Suprapubic skin (tissue), 4 donors: Measurements from ENCODE around the gene SF3A1. TPM values are rescaled to one million over a fixed set of nuclear protein-coding genes. Genes with fewer than 3 reads are reported as not detected.

ENCODE experiments used
- DNase-seq, 2 donors: peaks; one replicate each; pipeline ENCODE4 v3.0.0-alpha.2; 2019; ENCODE audit warnings: low spot score in 2 of 2
- H3K27ac ChIP-seq: fragments of 200-600 bp; sonication (generic); one replicate; pipeline ENCODE4 v1.5.1; 2019
- H3K27me3 ChIP-seq: fragments of 200-600 bp; sonication (generic); one replicate; pipeline ENCODE4 v1.5.1; 2019
- H3K36me3 ChIP-seq: fragments of 200-600 bp; sonication (generic); one replicate; pipeline ENCODE4 v1.5.1; 2019
- H3K4me1 ChIP-seq: fragments of 200-600 bp; sonication (generic); one replicate; pipeline ENCODE4 v1.5.1; 2019
- H3K4me3 ChIP-seq: fragments of 200-600 bp; sonication (generic); one replicate; pipeline ENCODE4 v1.5.1; 2019; ENCODE audit warnings: mild to moderate bottlenecking
- H3K9me3 ChIP-seq: fragments of 200-600 bp; sonication (generic); one replicate; pipeline ENCODE4 v1.5.1; 2019
- CTCF ChIP-seq, 2 donors: fragments of 200-600 bp in 1 of 2; fragments of 450-650 bp in 1 of 2; sonication (generic) in 1 of 2; IDR thresholded peaks; one replicate each; pipeline ENCODE4 v1.5.1; 2016 to 2019; ENCODE audit warnings: antibody characterized with exemption in 2 of 2, mild to moderate bottlenecking in 1 of 2, moderate library complexity in 1 of 2
- EP300 ChIP-seq: sonication (generic); formaldehyde crosslinking; IDR thresholded peaks from one replicate; pipeline ENCODE4 v1.6.1; 2017; ENCODE audit warnings: antibody characterized with exemption
- POLR2A ChIP-seq, 2 donors: fragments of 450-650 bp; IDR thresholded peaks; one replicate each; pipeline ENCODE4 v1.6.1; 2017; ENCODE audit warnings: antibody characterized with exemption in 2 of 2, mild to moderate bottlenecking in 2 of 2, moderate library complexity in 2 of 2
- POLR2AphosphoS5 ChIP-seq, 3 donors: sonication (generic); formaldehyde crosslinking; IDR thresholded peaks; one replicate each; pipeline ENCODE4 v1.6.1; 2017; ENCODE audit warnings: antibody characterized with exemption in 3 of 3
- WGBS: methylation state at CpG from one replicate; pipeline ENCODE4 v1.1.5; 2018; 5-methylcytosine and 5-hydroxymethylcytosine counted together
- total RNA-seq, 4 donors: library from RNA; depleted of rRNA; stranded (reverse); fragments of >200 nt; gene quantifications; one replicate each; pipeline ENCODE4 v1.1.0, GENCODE V29; 2016

SF3A1 gene
- total RNA-seq, 4 donors from 2014 or later, result 112 to 208 (median 152) TPM

GRCh38 chr22:30285846-30286200 is 70.9 kb downstream of the SF3A1 start:
- Histone ChIP-seq H3K27me3 (no peaks in the 10 kb centered on the region), H3K27ac (no peak overlapping the region), H3K4me1 (peaks cover 29% of the 10 kb centered on the region), H3K9me3 (no peaks in the 10 kb centered on the region), H3K4me3 (no peak overlapping the region), H3K36me3 (peaks cover 31% of the 10 kb centered on the region)
- DNase-seq, result no peak
- TF ChIP-seq POLR2A (IDR thresholded peaks at IDR 0.05) (no peak), CTCF (IDR thresholded peaks at IDR 0.05) (no peak), EP300 (no peak), POLR2AphosphoS5 (IDR thresholded peaks at IDR 0.05) (no peak)
- 90% methylated on average over 6 of the region's 8 CpGs for WGBS

- Histone ChIP-seq H3K4me1 (peaks cover 24% of the 10 kb centered on the region), H3K4me3 (no peak overlapping the region), H3K36me3 (peaks cover 31% of the 10 kb centered on the region), H3K9me3 (no peaks in the 10 kb centered on the region), H3K27me3 (no peaks in the 10 kb centered on the region), H3K27ac (no peak overlapping the region)
- DNase-seq, result no peak
- WGBS, result 91% methylated on average over 23 of the region's 27 CpGs
- TF ChIP-seq EP300 (no peak), POLR2AphosphoS5 (IDR thresholded peaks at IDR 0.05) (no peak)
Observed at GRCh38 chr22:30285176-30285845, 71.4 kb downstream of the SF3A1 start.

GRCh38 chr22:30284666-30285065 is 72.0 kb downstream of the SF3A1 start:
- no peak for TF ChIP-seq EP300
- H3K36me3 ChIP-seq, result peaks cover 31% of the 10 kb centered on the region
- no peak overlapping the region for H3K4me3 ChIP-seq
- H3K27ac ChIP-seq, result no peak overlapping the region
- no peaks in the 10 kb centered on the region for H3K27me3 ChIP-seq
- peaks cover 19% of the 10 kb centered on the region for H3K4me1 ChIP-seq
- DNase-seq, result no peak
- no peaks in the 10 kb centered on the region for H3K9me3 ChIP-seq
- 76% methylated on average over 4 of the region's 4 CpGs for WGBS

GRCh38 chr22:30284172-30284571 is 72.5 kb downstream of the SF3A1 start:
- 69% methylated on average over 7 of the region's 9 CpGs for WGBS
- TF ChIP-seq POLR2AphosphoS5 (IDR thresholded peaks at IDR 0.05) (no peak), CTCF (IDR thresholded peaks at IDR 0.05) (no peak), POLR2A (IDR thresholded peaks at IDR 0.05) (no peak), EP300 (no peak)

GRCh38 chr22:30283342-30283741 is 73.4 kb downstream of the SF3A1 start:
- Histone ChIP-seq H3K36me3 (peaks cover 31% of the 10 kb centered on the region), H3K4me1 (peaks cover 25% of the 10 kb centered on the region), H3K4me3 (no peak overlapping the region), H3K9me3 (no peaks in the 10 kb centered on the region), H3K27ac (no peak overlapping the region), H3K27me3 (no peaks in the 10 kb centered on the region)
- no peak for DNase-seq
- TF ChIP-seq POLR2AphosphoS5 (IDR thresholded peaks at IDR 0.05), result no peak
- TF ChIP-seq CTCF (IDR thresholded peaks at IDR 0.05), result no peak
- no peak for TF ChIP-seq EP300
- TF ChIP-seq POLR2A (IDR thresholded peaks at IDR 0.05), result no peak
- WGBS, result no CpG with 5 or more reads among the region's 4 CpGs

More at GRCh38 chr22:30284172-30284571, 72.5 kb downstream of the SF3A1 start:
- DNase-seq, result no peak
- H3K36me3 ChIP-seq, result peaks cover 31% of the 10 kb centered on the region
- no peak overlapping the region for H3K27ac ChIP-seq
- no peaks in the 10 kb centered on the region for H3K27me3 ChIP-seq
- no peaks in the 10 kb centered on the region for H3K9me3 ChIP-seq
- H3K4me3 ChIP-seq, result no peak overlapping the region
- peaks cover 24% of the 10 kb centered on the region for H3K4me1 ChIP-seq

GRCh38 chr22:30282616-30283046 is 74.1 kb downstream of the SF3A1 start:
- 74% methylated on average over 6 of the region's 7 CpGs for WGBS
- TF ChIP-seq POLR2AphosphoS5 (IDR thresholded peaks at IDR 0.05), result no peak
- no peak for TF ChIP-seq EP300
- TF ChIP-seq POLR2A (IDR thresholded peaks at IDR 0.05), result no peak
- Histone ChIP-seq H3K9me3 (no peaks in the 10 kb centered on the region), H3K36me3 (peaks cover 31% of the 10 kb centered on the region), H3K4me3 (no peak overlapping the region), H3K4me1 (peaks cover 26% of the 10 kb centered on the region), H3K27ac (no peak overlapping the region), H3K27me3 (no peaks in the 10 kb centered on the region)
- no peak for DNase-seq

Other genes starting within 250 kb of the SF3A1 start
- gene LIF, start 110.1 kb downstream of the SF3A1 start, total RNA-seq, result 10 to 100 TPM in 1 of 4 donors, 1 to 10 TPM in 3; 4.2 to 15.3 (median 8.5) TPM
- under 1 TPM in 1 of 4 donors, not detected in 3; 0.34 TPM for gene OSM, start 90.0 kb downstream of the SF3A1 start, total RNA-seq
- 10 to 100 TPM; 16.3 to 22.8 (median 20.6) TPM for gene CASTOR1, start 67.4 kb downstream of the SF3A1 start, total RNA-seq
- 10 to 100 TPM; 38.3 to 49.2 (median 43.0) TPM for gene TBC1D10A, start 30.0 kb downstream of the SF3A1 start, total RNA-seq
- 1 to 10 TPM; 2.2 to 4.7 (median 3.1) TPM for gene CCDC157, start 113 bp upstream of the SF3A1 start, total RNA-seq
- 10 to 100 TPM in 2 of 4 donors, 1 to 10 TPM in 2; 6.3 to 15.5 (median 10.2) TPM for gene RNF215, start 30.5 kb upstream of the SF3A1 start, total RNA-seq
- 10 to 100 TPM in 3 of 4 donors, 1 to 10 TPM in 1; 8.9 to 19.9 (median 13.5) TPM for gene SEC14L2, start 40.1 kb upstream of the SF3A1 start, total RNA-seq
- gene MTFP1, start 68.9 kb upstream of the SF3A1 start, total RNA-seq, result 10 to 100 TPM in 1 of 4 donors, 1 to 10 TPM in 3; 2.5 to 13.7 (median 3.5) TPM
- gene SEC14L3, start 115.1 kb upstream of the SF3A1 start, total RNA-seq, result not detected
- gene SEC14L4, start 148.8 kb upstream of the SF3A1 start, total RNA-seq, result 1 to 10 TPM; 2.2 to 3.3 (median 2.7) TPM
- 100 to 1,000 TPM in 1 of 4 donors, 10 to 100 TPM in 3; 15.2 to 105 (median 41.4) TPM for gene SEC14L6, start 189.8 kb upstream of the SF3A1 start, total RNA-seq
- 1 to 10 TPM; 1.2 to 3.7 (median 2.4) TPM for gene GAL3ST1, start 217.8 kb upstream of the SF3A1 start, total RNA-seq
- 10 to 100 TPM; 46.7 to 59.9 (median 53.1) TPM for gene PES1, start 235.0 kb upstream of the SF3A1 start, total RNA-seq